Loucy (cell line): ENCODE data around the gene SMOC1.

Source experiments
- CTCF ChIP-seq: fragments of 200-600 bp; sonication (generic); conservative IDR thresholded peaks from 2 replicates; pipeline ENCODE4 v1.5.1; 2014; ENCODE audit warnings: mild to moderate bottlenecking, antibody characterized with exemption, low read length
- EZH2phosphoT487 ChIP-seq: fragments of 200-600 bp; IDR thresholded peaks from 2 replicates; pipeline ENCODE4 v1.6.1; 2018; ENCODE audit warnings: antibody characterized with exemption, mild to moderate bottlenecking, moderate library complexity, borderline replicate concordance

- TF ChIP-seq CTCF (no peak), EZH2phosphoT487 (no peak)
These were observed 120.1 kb downstream of the SMOC1 start for GRCh38 chr14:69999261-69999674.
